Measurements from ENCODE around the gene TWSG1. TPM values are rescaled to one million over a fixed set of nuclear protein-coding genes. Genes with fewer than 3 reads are reported as not detected.
"Not testable (repeated sequence)": the region's sequence is repeated elsewhere in the genome, so short reads cannot be mapped to it uniquely, and the experiment has no call there.

The TWSG1 gene
- total and polyA plus RNA-seq, 3 experiments from 2014 or later, result 4.9 to 14.2 (median 13.1) TPM

DNA sequence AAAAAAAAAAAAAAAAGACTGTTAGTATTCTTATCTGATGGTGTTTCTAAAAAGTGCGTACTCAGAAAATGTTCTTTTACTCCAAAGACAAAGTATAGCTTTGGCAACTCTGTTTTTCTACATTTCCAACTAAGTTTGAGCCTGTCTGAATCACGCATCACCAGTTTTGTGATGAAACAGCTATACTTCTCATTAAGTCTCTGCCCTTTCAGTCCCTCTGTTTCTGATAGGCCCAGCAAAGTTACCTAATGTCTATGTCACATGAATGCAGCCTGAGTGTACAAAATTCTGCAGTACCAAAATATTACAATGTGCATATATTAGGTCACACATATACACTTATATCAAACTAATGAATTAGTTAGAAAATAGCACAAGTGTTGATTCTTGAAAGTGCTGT is 22.4 kb downstream of the TWSG1 start:
- H3K4me3 ChIP-seq (ENCODE audit: low read length), result no peak overlapping the region
- H3K4me3 Mint-ChIP-seq, result no peak overlapping the region
- H3K27ac ChIP-seq (ENCODE audit: low read depth, low read length), result no peak overlapping the region
- peaks cover 0 to 7% (median 2%) of the 10 kb centered on the region in 3 donors for H3K4me1 Mint-ChIP-seq
- H3K4me1 ChIP-seq (ENCODE audit: insufficient read depth, low read length), result no peaks in the 10 kb centered on the region
- ChIA-PET POLR2A (no interaction called here), CTCF (no interaction called here)
- H3K36me3 Mint-ChIP-seq, result peaks cover 3 to 15% (median 11%) of the 10 kb centered on the region in 3 donors
- no peaks in the 10 kb centered on the region for H3K9me3 ChIP-seq (ENCODE audit: low read length)
- H3K27ac Mint-ChIP-seq, result no peak overlapping the region
- H3K27me3 Mint-ChIP-seq, result no peaks in the 10 kb centered on the region
- no peaks in the 10 kb centered on the region for H3K9me3 Mint-ChIP-seq
- no peaks in the 10 kb centered on the region for H3K36me3 ChIP-seq (ENCODE audit: insufficient read depth, low read length)
- H3K27me3 ChIP-seq (ENCODE audit: insufficient read depth, low read length, poor library complexity, severe bottlenecking), result no peaks in the 10 kb centered on the region
- DNase-seq, result no peak

DNA sequence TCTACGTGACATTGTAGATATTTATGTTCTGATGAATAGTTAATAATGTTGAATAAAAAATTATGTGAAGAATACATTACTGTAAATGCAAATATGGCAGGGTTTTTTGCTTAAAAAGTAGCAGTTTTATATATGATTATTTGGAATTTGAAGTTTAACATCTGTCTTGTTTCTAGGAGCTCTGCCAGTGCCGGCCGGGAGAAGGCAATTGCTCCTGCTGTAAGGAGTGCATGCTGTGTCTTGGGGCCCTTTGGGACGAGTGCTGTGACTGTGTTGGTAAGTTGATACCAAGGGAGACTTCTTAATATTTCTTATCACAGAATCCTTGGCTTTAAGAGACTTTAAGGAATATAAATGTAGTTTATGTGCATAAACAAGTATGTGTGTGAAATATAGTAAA is 25.2 kb downstream of the TWSG1 start:
- H3K4me3 ChIP-seq (ENCODE audit: low read length), result no peak overlapping the region
- H3K4me3 Mint-ChIP-seq, result no peak overlapping the region
- H3K4me1 Mint-ChIP-seq, result peaks cover 0 to 7% (median 0%) of the 10 kb centered on the region in 3 donors
- ChIA-PET POLR2A (no interaction called here), CTCF (no interaction called here)
- no peaks in the 10 kb centered on the region for H3K27me3 Mint-ChIP-seq
- H3K9me3 ChIP-seq (ENCODE audit: low read length), result no peaks in the 10 kb centered on the region
- no peaks in the 10 kb centered on the region for H3K27me3 ChIP-seq (ENCODE audit: insufficient read depth, low read length, poor library complexity, severe bottlenecking)
- no peaks in the 10 kb centered on the region for H3K36me3 ChIP-seq (ENCODE audit: insufficient read depth, low read length)
- H3K27ac ChIP-seq (ENCODE audit: low read depth, low read length), result no peak overlapping the region
- H3K36me3 Mint-ChIP-seq, result peaks cover 0 to 31% (median 18%) of the 10 kb centered on the region in 3 donors
- no peak overlapping the region for H3K27ac Mint-ChIP-seq
- H3K4me1 ChIP-seq (ENCODE audit: insufficient read depth, low read length), result no peaks in the 10 kb centered on the region
- H3K9me3 Mint-ChIP-seq, result no peaks in the 10 kb centered on the region
- DNase-seq, result no peak

DNA sequence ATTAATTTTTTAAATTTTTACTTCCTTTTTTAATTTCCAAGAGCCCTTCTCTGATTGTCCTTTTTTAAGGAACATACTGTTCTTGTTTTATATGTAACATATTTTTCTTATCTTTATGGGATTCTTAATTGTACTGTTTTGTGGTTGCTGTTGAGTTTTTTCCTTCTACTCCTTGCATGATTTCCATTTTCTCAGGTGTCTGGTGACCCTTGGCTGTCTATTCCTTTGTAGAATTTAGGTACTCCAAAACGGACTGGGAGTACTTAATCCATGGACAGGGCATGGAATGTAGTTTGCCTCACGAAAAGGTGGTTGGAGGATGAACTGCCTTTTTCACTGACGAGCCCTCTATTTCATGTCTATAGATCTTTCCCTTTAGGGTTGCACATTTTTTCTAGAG is 26.6 kb downstream of the TWSG1 start:
- POLR2A ChIA-PET, result no interaction called here
- H3K9me3 Mint-ChIP-seq, result no peaks in the 10 kb centered on the region
- no peak for DNase-seq
- H3K36me3 ChIP-seq (ENCODE audit: insufficient read depth, low read length), result no peaks in the 10 kb centered on the region
- H3K27me3 Mint-ChIP-seq, result no peaks in the 10 kb centered on the region
- H3K27ac ChIP-seq (ENCODE audit: low read depth, low read length), result no peak overlapping the region
- CTCF ChIA-PET, result no interaction called here
- H3K36me3 Mint-ChIP-seq, result peaks cover 0 to 31% (median 18%) of the 10 kb centered on the region in 3 donors
- H3K27ac Mint-ChIP-seq, result peak overlapping the region in 1 of 8 donors; percentile 6
- H3K4me1 Mint-ChIP-seq, result peaks cover 0 to 7% (median 0%) of the 10 kb centered on the region in 3 donors
- H3K9me3 ChIP-seq (ENCODE audit: low read length), result no peaks in the 10 kb centered on the region
- no peaks in the 10 kb centered on the region for H3K4me1 ChIP-seq (ENCODE audit: insufficient read depth, low read length)
- no peak overlapping the region for H3K4me3 ChIP-seq (ENCODE audit: low read length)
- H3K4me3 Mint-ChIP-seq, result no peak overlapping the region
- no peaks in the 10 kb centered on the region for H3K27me3 ChIP-seq (ENCODE audit: insufficient read depth, low read length, poor library complexity, severe bottlenecking)

DNA sequence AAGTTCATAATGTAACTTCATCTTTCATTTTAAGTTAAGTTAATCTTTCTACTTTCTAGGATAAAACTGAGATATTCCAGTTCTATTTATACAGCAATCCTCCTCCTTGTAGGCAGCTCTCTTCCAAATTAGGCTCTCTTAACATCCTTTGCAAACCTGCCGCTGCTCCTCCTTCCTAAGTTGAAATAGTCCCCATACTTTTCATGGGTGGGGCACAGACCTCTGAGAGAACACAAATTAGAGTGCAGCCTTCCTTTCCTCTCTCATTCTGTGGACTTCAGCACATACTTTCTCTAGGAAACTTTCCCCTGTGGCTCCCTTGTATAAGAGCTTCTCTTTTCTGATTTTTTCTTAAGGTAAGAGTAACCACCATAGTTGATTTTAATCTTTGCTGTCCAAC is 28.3 kb downstream of the TWSG1 start:
- H3K4me3 ChIP-seq (ENCODE audit: low read length), result no peak overlapping the region
- Mint-ChIP-seq H3K36me3 (peaks cover 4 to 41% (median 27%) of the 10 kb centered on the region in 3 donors), H3K27me3 (no peaks in the 10 kb centered on the region), H3K4me3 (no peak overlapping the region), H3K9me3 (no peaks in the 10 kb centered on the region), H3K4me1 (peaks cover 0 to 5% (median 0%) of the 10 kb centered on the region in 3 donors), H3K27ac (no peak overlapping the region)
- ChIA-PET POLR2A (no interaction called here), CTCF (interaction anchor here (0.6 kb wide), 1 partner anchor 76 kb away, joined by 3 read pairs; no protein-coding TSS in a partner anchor)
- no peaks in the 10 kb centered on the region for H3K27me3 ChIP-seq (ENCODE audit: insufficient read depth, low read length, poor library complexity, severe bottlenecking)
- no peaks in the 10 kb centered on the region for H3K36me3 ChIP-seq (ENCODE audit: insufficient read depth, low read length)
- no peak overlapping the region for H3K27ac ChIP-seq (ENCODE audit: low read depth, low read length)
- no peaks in the 10 kb centered on the region for H3K9me3 ChIP-seq (ENCODE audit: low read length)
- H3K4me1 ChIP-seq (ENCODE audit: insufficient read depth, low read length), result no peaks in the 10 kb centered on the region
- DNase-seq, result no peak

DNA sequence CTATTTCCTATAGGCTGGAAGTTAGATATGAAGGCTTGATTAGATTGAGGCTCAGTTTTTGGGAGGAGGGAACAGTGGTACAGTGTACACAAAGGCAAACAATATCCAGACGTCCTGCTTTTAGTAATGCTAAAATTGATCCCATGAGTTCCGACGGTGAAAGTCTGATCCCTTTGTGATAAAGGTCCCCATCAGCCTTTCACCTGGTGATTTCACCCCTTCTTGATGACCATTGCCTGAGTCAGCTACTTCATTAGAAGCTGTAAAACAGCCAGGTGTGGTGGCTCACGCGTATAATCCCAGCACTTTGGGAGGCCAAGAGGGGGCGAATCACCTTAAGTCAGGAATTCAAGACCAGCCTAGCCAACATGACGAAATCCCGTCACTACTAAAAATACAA is 29.7 kb downstream of the TWSG1 start:
- no peaks in the 10 kb centered on the region for H3K36me3 ChIP-seq (ENCODE audit: insufficient read depth, low read length)
- no peak overlapping the region for H3K27ac Mint-ChIP-seq
- POLR2A ChIA-PET, result no interaction called here
- H3K27ac ChIP-seq (ENCODE audit: low read depth, low read length), result no peak overlapping the region
- no peaks in the 10 kb centered on the region for H3K4me1 Mint-ChIP-seq
- no peaks in the 10 kb centered on the region for H3K27me3 Mint-ChIP-seq
- H3K4me3 Mint-ChIP-seq, result no peak overlapping the region
- no peaks in the 10 kb centered on the region for H3K9me3 ChIP-seq (ENCODE audit: low read length)
- H3K27me3 ChIP-seq (ENCODE audit: insufficient read depth, low read length, poor library complexity, severe bottlenecking), result no peaks in the 10 kb centered on the region
- no peaks in the 10 kb centered on the region for H3K9me3 Mint-ChIP-seq
- DNase-seq, result no peak
- peaks cover 4 to 43% (median 25%) of the 10 kb centered on the region in 3 donors for H3K36me3 Mint-ChIP-seq
- no peak overlapping the region for H3K4me3 ChIP-seq (ENCODE audit: low read length)
- H3K4me1 ChIP-seq (ENCODE audit: insufficient read depth, low read length), result no peaks in the 10 kb centered on the region
- CTCF ChIA-PET, result no interaction called here

DNA sequence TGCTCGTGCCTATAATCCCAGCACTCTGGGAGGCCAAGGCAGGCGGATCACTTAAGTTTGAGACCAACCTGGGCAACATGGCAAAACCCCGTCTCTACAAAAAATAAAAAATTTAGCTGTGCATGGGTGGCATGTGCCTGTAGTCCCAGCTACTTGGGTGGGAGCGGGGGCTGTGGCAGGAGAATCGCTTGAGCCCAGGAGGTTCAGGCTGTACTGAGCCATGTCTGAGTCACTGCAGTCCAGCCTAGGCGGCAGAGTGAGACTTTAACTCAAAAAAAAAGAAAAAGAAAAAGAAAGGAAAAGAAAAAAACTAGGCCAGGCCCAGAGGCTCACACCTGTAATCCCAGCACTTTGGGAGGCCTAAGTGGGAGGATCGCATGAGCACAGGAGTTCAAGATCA is 30.8 kb downstream of the TWSG1 start:
- H3K4me1 ChIP-seq (ENCODE audit: insufficient read depth, low read length), result no peaks in the 10 kb centered on the region
- no peaks in the 10 kb centered on the region for H3K27me3 ChIP-seq (ENCODE audit: insufficient read depth, low read length, poor library complexity, severe bottlenecking)
- ChIA-PET CTCF (no interaction called here), POLR2A (no interaction called here)
- no peak overlapping the region for H3K27ac ChIP-seq (ENCODE audit: low read depth, low read length)
- no peak overlapping the region for H3K4me3 ChIP-seq (ENCODE audit: low read length)
- H3K4me3 Mint-ChIP-seq, result no peak overlapping the region
- no peaks in the 10 kb centered on the region for H3K9me3 ChIP-seq (ENCODE audit: low read length)
- H3K4me1 Mint-ChIP-seq, result no peaks in the 10 kb centered on the region
- DNase-seq, result no peak
- peaks cover 12 to 47% (median 32%) of the 10 kb centered on the region in 3 donors for H3K36me3 Mint-ChIP-seq
- H3K27ac Mint-ChIP-seq, result no peak overlapping the region
- no peaks in the 10 kb centered on the region for H3K9me3 Mint-ChIP-seq
- no peaks in the 10 kb centered on the region for H3K36me3 ChIP-seq (ENCODE audit: insufficient read depth, low read length)
- H3K27me3 Mint-ChIP-seq, result no peaks in the 10 kb centered on the region

DNA sequence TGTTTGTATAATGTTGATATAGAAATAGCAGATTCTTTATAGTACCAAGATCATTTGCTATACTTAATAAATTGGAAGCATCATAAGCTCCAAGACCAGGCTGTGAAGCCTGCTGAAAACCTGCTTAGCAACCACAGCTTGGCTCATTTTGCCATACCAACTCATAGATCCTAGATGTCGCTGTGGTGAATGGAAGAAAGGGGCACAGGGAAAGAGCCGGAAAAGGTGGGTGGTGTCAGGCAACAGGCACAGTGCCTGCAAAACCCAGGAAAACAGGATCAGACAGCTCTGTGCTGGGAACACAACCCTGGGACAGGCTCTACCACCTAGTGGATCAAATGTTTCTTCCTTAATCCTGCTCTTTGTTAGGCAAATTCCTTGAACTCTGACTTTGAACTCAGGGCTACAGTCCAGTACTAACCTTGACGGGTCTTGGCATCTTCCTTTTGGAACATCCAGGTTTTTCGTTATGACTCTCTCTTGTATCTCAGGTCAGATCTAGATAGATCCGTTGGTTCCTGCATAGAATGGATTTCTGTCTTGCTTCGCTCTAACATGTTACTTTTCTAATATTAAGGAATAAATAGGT is 31.6 kb downstream of the TWSG1 start:
- no peak overlapping the region for H3K27ac ChIP-seq (ENCODE audit: low read depth, low read length)
- H3K36me3 ChIP-seq (ENCODE audit: insufficient read depth, low read length), result no peaks in the 10 kb centered on the region
- POLR2A ChIA-PET, result no interaction called here
- no peak for DNase-seq
- Mint-ChIP-seq H3K9me3 (no peaks in the 10 kb centered on the region), H3K36me3 (peaks cover 13 to 44% (median 31%) of the 10 kb centered on the region in 3 donors), H3K27me3 (no peaks in the 10 kb centered on the region), H3K27ac (no peak overlapping the region), H3K4me1 (no peaks in the 10 kb centered on the region), H3K4me3 (no peak overlapping the region)
- no peaks in the 10 kb centered on the region for H3K9me3 ChIP-seq (ENCODE audit: low read length)
- H3K4me1 ChIP-seq (ENCODE audit: insufficient read depth, low read length), result no peaks in the 10 kb centered on the region
- no peak overlapping the region for H3K4me3 ChIP-seq (ENCODE audit: low read length)
- no peaks in the 10 kb centered on the region for H3K27me3 ChIP-seq (ENCODE audit: insufficient read depth, low read length, poor library complexity, severe bottlenecking)
- CTCF ChIA-PET, result no interaction called here

DNA sequence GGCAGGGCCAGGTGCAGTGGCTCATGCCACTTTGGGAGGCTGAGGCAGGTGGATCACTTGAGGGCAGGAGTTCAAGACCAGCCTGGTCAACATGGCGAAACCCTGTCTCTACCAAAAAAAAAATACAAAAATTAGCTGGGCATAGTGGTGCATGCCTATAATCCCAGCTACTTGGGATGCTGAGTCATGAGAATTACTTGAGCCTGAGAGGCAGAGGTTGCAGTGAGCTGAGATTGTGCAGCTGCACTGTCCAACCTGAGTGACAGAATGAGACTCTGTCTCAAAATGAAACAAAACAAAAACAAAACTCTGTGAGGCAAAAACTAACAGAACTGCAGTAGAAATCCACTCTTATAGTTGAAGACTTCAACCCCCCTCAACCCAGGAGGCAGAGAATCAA is 38.7 kb downstream of the TWSG1 start:
- H3K4me1 ChIP-seq (ENCODE audit: insufficient read depth, low read length); H3K27me3 ChIP-seq (ENCODE audit: insufficient read depth, low read length, poor library complexity, severe bottlenecking); H3K4me3 Mint-ChIP-seq; H3K27ac ChIP-seq (ENCODE audit: low read depth, low read length); H3K4me1 Mint-ChIP-seq; H3K27me3 Mint-ChIP-seq; H3K4me3 ChIP-seq (ENCODE audit: low read length); H3K27ac Mint-ChIP-seq; CTCF ChIA-PET; DNase-seq; H3K9me3 ChIP-seq (ENCODE audit: low read length); H3K36me3 ChIP-seq (ENCODE audit: insufficient read depth, low read length); H3K9me3 Mint-ChIP-seq; POLR2A ChIA-PET: not testable (repeated sequence)
- H3K36me3 Mint-ChIP-seq, result peaks cover 28 to 45% (median 33%) of the 10 kb centered on the region in 3 donors

Measured in CD8-positive, alpha-beta memory T cell (primary cell).